Right renal pelvis (tissue), 4 donors: ENCODE data around the gene OR51B2. TPM values are rescaled to one million over a fixed set of nuclear protein-coding genes. Genes with fewer than 3 reads are reported as not detected.

Source experiments
- DNase-seq, 4 donors: peaks; one replicate each; pipeline ENCODE4 v3.0.0-alpha.2; 2013; ENCODE audit warnings: low read depth in 4 of 4, low spot score in 3 of 4, missing footprints in 1 of 4
- polyA plus RNA-seq, 4 donors: library from polyadenylated mRNA; unstranded; fragments of 120-200 nt; gene quantifications; one replicate each; pipeline ENCODE4 v1.2.1, GENCODE V29; 2013; ENCODE audit not compliant: insufficient read length in 4 of 4

Gene OR51B2
- polyA plus RNA-seq, 4 donors: not detected

GRCh38 chr11:5284637-5285036, 39.5 kb downstream of the OR51B2 start:
- no peak for DNase-seq

DNA sequence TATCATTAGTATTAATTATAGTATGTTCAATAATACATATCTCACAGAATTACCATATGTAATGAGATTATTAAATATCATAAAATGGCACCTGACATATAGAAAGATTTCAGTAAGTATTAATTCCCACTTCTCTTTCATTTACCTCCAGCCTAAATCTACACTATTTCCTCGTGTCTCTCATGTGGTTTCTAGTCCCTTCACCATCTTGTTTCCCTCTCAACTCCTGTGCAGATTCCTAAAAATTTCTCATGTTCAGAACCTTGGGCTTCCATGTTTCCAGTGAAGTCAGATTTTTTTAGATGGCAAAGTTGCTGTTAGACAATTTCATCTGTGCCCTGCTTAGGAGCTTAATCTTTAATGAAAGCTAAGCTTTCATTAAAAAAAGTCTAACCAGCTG, 40.2 kb downstream of the OR51B2 start:
- DNase-seq: no peak

DNA sequence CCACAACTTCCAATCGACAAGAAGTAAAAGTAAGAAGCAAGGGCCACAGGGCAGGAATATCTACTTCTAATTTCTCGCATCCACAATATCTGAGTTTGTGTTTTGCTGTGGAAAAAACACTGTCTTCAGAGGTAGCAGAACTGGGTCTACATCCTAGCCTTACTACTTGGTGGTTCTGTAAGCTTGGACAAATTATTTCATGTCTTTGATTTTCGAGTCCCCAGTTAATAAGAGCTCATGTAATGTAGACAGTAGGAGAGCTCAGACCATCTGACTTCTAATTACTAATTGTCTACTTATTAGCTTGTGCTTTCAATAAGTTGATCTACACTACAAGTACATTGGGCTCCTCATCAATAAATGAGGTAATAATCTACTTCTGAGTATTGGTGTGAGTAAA, 41.0 kb downstream of the OR51B2 start:
- DNase-seq: no peak

DNA sequence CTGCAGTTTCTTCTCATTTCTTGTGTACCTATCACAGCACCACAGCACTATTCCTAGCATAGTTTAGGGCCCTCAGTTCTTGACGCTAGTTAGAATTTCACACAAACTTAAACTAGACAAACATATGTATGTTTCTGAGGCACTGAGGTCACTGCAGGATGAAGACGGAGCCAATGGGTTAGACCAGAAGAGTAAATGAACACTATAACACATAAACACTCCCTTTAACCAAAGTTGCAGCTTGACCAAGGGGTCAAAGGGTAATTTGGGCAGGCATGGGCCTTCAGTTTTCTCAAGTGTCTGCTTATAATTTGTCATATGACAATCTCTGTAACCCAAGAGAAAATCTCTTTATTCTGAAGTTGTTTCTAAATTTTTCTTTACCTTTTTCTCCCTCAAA, 41.5 kb downstream of the OR51B2 start:
- DNase-seq: no peak

DNA sequence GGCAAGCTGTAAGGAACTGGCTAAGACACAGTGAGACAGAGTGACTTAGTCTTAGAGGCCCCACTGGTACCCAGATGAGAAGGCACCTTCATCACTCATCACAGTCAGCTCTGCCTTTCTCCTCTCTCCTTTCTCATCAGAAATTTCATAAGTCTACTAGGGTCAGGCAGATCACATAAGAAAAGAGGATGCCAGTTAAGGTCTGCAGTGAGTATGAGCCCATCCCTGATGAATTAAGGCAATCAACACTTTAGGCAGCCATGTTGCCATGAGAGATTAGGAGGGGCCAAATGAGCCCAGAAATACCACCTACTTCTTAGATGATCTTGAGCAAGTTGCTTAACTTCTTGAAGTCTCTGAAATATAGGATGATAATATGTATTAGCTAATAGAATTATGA, 42.5 kb downstream of the OR51B2 start:
- no peak for DNase-seq

DNA sequence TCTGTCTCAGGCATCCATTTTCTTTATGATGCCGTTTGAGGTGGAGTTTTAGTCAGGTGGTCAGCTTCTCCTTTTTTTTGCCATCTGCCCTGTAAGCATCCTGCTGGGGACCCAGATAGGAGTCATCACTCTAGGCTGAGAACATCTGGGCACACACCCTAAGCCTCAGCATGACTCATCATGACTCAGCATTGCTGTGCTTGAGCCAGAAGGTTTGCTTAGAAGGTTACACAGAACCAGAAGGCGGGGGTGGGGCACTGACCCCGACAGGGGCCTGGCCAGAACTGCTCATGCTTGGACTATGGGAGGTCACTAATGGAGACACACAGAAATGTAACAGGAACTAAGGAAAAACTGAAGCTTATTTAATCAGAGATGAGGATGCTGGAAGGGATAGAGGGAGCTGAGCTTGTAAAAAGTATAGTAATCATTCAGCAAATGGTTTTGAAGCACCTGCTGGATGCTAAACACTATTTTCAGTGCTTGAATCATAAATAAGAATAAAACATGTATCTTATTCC, 43.5 kb downstream of the OR51B2 start:
- DNase-seq: no peak

DNA sequence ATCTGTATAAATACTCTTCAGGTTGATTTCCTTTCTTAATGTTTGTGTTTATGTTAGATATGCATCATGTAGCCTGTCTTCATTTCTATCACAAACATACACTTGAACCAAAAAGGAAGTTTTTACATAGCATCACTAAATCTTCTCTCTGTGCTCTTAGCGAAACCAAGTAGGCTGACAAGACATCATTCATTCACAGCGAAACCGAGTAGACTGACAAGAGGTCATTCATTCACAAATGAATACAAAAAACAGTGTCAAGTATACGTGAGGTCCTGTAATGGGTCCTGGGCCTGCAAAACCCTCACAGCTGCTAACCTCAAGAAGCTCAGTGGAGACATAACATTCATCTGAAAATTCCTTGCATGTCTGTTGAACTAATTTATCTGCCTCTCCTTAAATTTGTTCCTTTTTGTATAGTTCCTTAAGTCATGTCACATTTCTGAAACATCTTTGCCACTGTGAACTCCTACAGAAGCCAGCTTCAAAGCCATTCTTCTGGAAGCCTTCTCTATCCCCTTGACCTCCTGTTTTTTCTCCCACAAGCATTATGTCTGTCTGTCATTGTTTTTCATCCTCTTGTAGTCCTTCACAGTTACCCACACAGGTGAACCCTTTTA, 44.5 kb downstream of the OR51B2 start:
- DNase-seq: no peak

DNA sequence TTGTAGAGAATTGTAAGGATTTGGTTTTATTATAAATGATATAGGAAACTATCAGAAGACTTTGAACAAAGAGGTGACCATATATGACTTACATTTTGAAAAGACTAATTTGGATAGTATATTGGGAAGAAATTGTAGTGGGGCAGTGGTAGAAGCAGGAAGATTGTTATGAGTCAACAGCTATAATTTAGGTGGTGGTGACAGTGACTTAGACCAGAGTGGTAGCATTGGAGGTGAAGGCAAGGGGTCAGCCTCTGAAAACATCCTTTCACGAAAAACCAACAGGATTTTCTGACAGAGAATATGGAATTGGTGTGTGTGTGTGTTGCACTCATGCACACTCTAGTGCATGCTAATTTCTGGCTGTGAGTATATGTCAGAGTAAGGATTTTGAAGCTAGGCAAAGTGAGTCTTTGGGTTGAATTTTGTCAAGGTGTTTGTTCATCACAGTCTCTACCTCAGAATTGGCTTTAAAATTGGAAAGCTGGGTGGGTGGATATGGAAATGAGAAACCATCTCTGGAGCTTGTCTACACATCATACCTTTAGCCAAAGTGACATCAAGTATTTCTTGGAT, 46.2 kb downstream of the OR51B2 start:
- DNase-seq: no peak

GRCh38 chr11:5276697-5277096, 47.4 kb downstream of the OR51B2 start:
- no peak for DNase-seq

- no peak for DNase-seq
Observed at GRCh38 chr11:5275369-5276110, 48.6 kb downstream of the OR51B2 start.

GRCh38 chr11:5274395-5274794, 49.7 kb downstream of the OR51B2 start:
- no peak for DNase-seq

Other genes starting within 250 kb of the OR51B2 start
- not detected for gene OR52A5, start 185.9 kb downstream of the OR51B2 start, polyA plus RNA-seq
- under 1 TPM in 2 of 4 donors, not detected in 2; 0.03 TPM for gene OR52A1, start 169.5 kb downstream of the OR51B2 start, polyA plus RNA-seq
- gene OR51V1, start 123.6 kb downstream of the OR51B2 start, polyA plus RNA-seq: not detected
- 100 to 1,000 TPM; 127 to 236 (median 129) TPM for gene HBB, start 97.2 kb downstream of the OR51B2 start, polyA plus RNA-seq
- gene HBD, start 89.8 kb downstream of the OR51B2 start, polyA plus RNA-seq: 1 to 10 TPM; 1.3 to 3.2 (median 1.8) TPM
- gene HBG1, start 74.4 kb downstream of the OR51B2 start, polyA plus RNA-seq: 10 to 100 TPM in 1 of 4 donors, 1 to 10 TPM in 3; 2.5 to 13.0 (median 4.6) TPM
- 1,000 to 10,000 TPM; 1,916 to 2,998 (median 2,577) TPM for gene HBG2, start 69.5 kb downstream of the OR51B2 start, polyA plus RNA-seq
- gene HBE1, start 54.4 kb downstream of the OR51B2 start, polyA plus RNA-seq: 10 to 100 TPM in 1 of 4 donors, 1 to 10 TPM in 3; 6.6 to 11.6 (median 7.4) TPM
- gene OR51B4, start 22.4 kb downstream of the OR51B2 start, polyA plus RNA-seq: under 1 TPM in 2 of 4 donors, not detected in 2; 0.12 to 0.24 TPM
- under 1 TPM; 0.35 to 0.69 (median 0.60) TPM for gene OR51B5, start 19.2 kb upstream of the OR51B2 start, polyA plus RNA-seq
- gene OR51B6, start 27.2 kb upstream of the OR51B2 start, polyA plus RNA-seq: not detected
- gene OR51M1, start 59.5 kb upstream of the OR51B2 start, polyA plus RNA-seq: under 1 TPM in 1 of 4 donors, not detected in 3; 0.04 TPM
- under 1 TPM in 1 of 4 donors, not detected in 3; 0.06 TPM for gene OR51Q1, start 97.8 kb upstream of the OR51B2 start, polyA plus RNA-seq
- not detected for gene OR51I1, start 117.2 kb upstream of the OR51B2 start, polyA plus RNA-seq
- gene OR51I2, start 125.0 kb upstream of the OR51B2 start, polyA plus RNA-seq: not detected
- not detected for gene OR52D1, start 164.4 kb upstream of the OR51B2 start, polyA plus RNA-seq
- not detected for gene UBQLN3, start 185.7 kb upstream of the OR51B2 start, polyA plus RNA-seq
- under 1 TPM; 0.34 to 0.91 (median 0.50) TPM for gene UBQLNL, start 192.4 kb upstream of the OR51B2 start, polyA plus RNA-seq
- gene OR52H1, start 224.2 kb upstream of the OR51B2 start, polyA plus RNA-seq: not detected